Right kidney (tissue), 1 donor: ENCODE results near the gene TEX19.
"Not testable (repeated sequence)": the region's sequence is repeated elsewhere in the genome, so short reads cannot be mapped to it uniquely, and the experiment has no call there.

Experiments
- DNase-seq: peaks from one replicate; pipeline ENCODE4 v3.0.0-alpha.2; 2016

TEX19 gene

DNA sequence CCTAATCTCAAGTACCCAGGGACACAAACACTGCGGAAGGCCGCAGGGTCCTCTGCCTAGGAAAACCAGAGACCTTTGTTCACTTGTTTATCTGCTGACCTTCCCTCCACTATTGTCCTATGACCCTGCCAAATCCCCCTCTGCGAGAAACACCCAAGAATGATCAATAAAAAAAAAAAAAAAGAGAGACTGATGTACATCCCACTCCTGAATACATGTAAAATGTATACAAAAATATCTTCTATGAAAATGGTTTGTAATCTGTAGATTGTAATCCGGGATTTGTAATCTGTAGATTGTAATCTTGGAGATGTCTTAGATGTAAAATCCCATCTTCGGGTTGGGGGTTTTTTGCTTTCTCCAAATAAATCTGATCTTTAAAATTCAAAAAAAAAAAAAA, 18.2 kb downstream of the TEX19 start:
- DNase-seq, result not testable (repeated sequence)

GRCh38 chr17:82377924-82378740, 19.1 kb downstream of the TEX19 start:
- no peak for DNase-seq

- DNase-seq, result no peak
Measured at GRCh38 chr17:82378741-82379021, 19.6 kb downstream of the TEX19 start.

GRCh38 chr17:82380860-82381702, 22.0 kb downstream of the TEX19 start:
- no peak for DNase-seq

GRCh38 chr17:82381703-82382009, 22.6 kb downstream of the TEX19 start:
- DNase-seq, result not testable (repeated sequence)

GRCh38 chr17:82382220-82382932, 23.3 kb downstream of the TEX19 start:
- DNase-seq, result not testable (repeated sequence)

- DNase-seq, result no peak
Measured at GRCh38 chr17:82382933-82383255, 23.8 kb downstream of the TEX19 start.

DNA sequence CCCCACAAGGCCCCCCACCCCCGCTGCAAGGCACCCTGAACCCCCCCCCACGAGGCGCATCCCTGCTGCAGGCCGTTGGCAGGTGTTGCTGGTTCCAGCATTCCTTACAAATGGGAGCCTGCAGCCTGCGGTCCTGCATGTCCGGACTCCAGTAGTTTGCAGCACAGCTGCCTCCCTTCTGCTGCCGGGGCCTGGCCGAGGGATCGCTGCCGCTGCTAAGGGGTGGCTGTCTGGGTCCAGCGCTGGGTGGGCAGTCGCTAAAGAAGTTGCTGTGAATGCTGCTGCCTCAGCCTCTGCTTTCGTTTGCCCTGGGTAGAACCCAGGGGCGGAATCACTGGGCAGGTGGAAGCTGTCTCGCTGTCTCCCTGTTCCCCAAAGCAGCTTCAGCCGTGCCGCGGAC, 24.4 kb downstream of the TEX19 start:
- peak; percentile 46 for DNase-seq

- DNase-seq, result peak; percentile 44
Measured at GRCh38 chr17:82384051-82384729, 25.1 kb downstream of the TEX19 start.

DNA sequence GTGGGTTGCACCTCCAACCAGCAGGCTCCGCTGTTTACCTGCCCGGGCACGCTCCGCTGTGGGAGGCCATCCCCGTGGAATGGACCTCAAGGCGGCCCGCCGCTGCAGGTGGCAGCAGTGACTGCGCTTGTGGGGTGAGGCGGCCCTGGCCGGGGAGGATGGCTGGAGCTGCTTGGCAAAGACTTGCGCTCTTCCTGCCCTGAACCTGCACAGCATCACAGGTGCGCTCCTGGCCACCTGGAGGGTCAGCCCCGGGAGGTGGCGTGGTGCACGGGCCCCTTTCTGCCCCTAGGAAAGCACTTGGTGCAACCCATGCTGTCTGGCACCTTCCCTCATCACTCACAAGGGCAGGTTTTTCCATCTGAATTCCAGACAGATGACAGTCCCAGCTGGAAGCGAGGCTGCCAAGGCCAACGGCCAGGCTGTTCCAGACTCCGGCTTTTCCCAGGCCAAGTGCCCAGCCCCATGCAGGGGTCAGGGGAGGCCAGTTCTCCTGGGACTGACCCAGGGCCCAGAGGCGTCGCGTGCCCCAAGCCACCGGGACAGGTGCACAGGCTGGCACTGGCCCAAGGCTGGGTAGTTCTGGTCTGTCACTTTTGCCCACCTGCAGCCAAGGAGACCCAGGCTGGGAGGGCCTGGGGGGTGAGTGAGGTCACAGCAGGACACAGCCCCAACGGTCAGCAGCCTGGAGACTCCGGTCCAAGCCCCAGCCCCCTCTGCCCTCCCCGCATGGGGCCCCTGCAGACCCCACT, 25.9 kb downstream of the TEX19 start:
- DNase-seq, result no peak

- DNase-seq, result peak; percentile 55
Measured at GRCh38 chr17:82385559-82386254, 26.7 kb downstream of the TEX19 start.

- peak; percentile 19 for DNase-seq
Measured at GRCh38 chr17:82386255-82386831, 27.3 kb downstream of the TEX19 start.

DNA sequence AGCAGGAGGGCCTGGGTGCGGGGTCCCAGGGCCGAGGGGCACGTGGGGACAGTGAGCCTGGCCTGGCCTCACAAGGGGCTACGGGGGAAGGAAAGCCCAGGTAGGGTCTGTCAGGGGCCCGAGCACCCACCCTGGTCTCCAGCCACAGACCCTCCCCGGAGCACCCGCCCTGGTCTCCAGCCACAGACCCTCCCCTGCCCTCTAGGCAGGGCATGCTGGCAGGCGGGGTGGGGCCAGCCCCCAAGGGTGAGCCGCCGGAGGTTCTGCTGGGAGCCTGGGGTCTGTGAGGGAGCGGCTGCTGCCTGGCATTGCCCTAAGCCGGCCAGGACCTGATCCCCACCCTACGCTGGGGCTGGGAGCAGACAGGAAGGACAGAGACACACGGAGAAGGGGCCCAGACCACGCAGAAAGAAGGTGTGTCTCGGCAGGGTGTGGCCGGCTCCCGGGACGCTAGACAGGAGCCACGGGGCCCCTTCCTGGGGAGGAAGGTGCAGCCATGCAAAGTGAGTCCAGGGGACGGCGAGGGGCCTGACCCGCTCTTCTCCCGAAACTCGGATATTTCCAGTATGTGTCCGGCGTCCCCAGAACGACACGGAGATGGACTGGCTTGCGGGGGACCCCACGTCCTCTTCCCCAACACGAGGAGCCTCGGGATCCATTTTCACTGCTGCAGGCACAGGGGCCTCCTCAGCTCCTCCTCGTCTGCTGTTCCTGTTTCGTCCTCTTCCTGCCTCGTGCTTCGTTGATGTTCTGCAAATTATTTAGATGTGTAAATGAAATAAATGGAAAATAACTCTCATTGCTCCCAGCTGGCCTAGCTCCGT, 28.0 kb downstream of the TEX19 start:
- no peak for DNase-seq

DNA sequence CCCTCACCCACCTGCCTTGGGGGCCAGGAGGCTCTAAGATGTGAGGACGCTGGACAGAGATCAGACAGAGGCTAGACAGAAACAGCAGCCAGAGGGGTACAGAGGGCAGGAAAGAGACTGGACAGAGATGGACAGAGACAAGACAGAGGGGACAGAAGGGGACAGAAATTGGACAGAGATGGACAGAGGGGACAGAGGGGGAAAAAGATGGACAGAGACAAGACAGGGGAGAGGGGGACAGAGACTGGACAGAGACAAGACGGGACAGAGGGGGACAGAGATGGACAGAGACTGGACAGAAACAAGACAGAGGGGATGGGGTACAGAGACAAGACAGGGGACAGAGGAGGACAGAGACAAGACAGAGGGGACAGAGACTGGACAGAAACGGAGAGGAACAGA, 28.7 kb downstream of the TEX19 start:
- DNase-seq, result no peak

DNA sequence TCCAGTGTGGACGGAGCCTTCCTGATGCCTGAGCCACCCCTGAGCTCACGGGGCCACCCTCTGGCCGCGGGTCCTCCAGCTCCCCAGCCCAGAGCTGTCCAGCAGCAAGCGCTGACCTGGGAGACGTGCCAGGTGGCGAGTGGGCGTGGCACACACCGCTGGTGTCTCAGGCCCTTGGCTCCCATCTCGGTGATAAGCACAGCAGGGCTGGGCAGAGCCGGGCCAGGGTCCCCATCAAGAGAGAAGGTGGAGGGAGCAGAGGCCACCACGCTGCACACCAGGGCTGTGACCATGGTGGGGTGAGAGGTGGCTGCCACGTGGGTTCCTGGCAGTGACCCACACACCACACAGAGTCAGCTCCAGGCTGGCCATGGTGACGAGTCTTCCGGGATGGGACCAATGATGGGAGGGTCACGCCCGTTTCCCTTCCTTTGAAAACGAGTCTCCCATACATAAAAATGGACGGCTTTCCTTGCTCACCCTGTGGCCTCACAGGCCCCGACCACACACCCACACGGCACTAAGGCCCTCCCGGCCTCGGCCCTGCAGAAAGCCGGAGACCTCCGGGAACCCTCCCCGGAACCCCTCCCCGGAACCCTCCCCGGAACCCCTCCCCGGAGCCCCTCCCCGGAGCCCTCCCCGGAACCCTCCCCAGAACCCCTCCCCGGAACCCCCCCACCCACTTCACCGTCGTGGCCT, 29.3 kb downstream of the TEX19 start:
- DNase-seq, result no peak

DNA sequence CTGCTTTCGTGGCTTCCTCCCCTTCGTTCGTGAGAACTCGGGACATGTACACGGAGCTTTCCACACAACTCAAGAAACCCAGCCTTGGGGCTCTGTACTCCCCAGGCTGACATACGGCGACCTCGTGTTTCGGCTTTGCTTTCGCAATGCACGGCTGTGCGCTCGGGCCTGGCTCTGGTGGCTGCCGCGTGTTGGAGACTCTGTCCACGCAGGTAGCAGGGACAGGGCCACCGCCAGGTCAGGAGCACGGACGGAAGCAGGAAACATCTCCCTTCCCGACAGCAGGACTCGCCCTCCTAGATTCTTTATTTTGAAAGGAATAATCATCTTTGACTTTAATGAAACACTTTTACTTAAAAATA, 29.9 kb downstream of the TEX19 start:
- no peak for DNase-seq

GRCh38 chr17:82389379-82389778, 30.3 kb downstream of the TEX19 start:
- DNase-seq, result no peak

DNA sequence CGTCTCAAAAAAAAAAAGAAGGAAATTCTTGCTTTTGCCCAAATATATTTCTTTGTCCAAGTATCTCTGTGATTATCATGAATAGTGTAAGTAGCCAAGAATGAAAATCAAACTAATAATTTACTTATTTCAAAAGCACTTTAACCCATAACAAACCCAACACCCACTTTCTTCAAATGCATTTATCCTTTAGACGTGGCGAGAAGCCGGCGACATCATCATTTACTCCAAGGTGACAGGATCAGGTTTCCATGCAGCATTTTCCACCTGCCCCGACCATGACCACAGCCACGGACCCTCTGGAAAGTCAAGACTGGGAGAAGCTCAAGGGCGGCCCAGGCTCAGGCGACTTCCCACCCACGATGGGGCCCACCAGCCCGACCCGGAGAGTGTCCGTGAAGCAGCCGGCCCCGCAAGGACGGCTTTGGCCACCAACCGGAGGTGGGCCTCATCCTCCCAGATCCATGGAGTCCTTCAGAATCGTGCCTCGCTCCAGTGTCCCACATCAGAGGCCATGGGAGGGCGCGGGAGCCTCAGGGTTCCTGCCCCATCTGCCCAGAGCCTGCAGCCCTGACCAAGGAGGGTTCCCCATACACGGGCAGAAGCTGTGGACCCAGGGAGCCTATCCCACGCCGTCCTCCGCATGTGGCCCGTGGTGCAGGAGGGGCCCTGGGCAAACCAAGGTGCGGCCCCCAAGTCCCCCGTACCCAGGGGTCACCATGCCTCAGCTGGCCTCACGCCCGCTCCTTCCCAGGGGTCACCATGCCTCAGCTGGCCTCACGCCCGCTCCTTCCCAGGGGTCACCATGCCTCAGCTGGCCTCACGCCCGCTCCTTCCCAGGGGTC, 31.2 kb downstream of the TEX19 start:
- no peak for DNase-seq
